Psoas muscle (tissue), 8 donors: Measurements from ENCODE around the gene ADCY5. TPM values are rescaled to one million over a fixed set of nuclear protein-coding genes. Genes with fewer than 3 reads are reported as not detected.
A peak's percentile ranks its signal among the peaks of the same experiment; 100 is the strongest.

Experiments
- ATAC-seq, 4 donors: fragments of 200-7000 bp; cut with Tn5 transposase; one replicate each; pipeline ENCODE4 v1.9.1; 2020; ENCODE audit warnings: moderate library complexity in 3 of 4, mild to moderate bottlenecking in 2 of 4
- DNase-seq, 2 donors: peaks; one replicate each; pipeline ENCODE4 v3.0.0-alpha.2; 2020
- H3K27ac ChIP-seq: fragments of 200-600 bp; one replicate; pipeline ENCODE4 v1.8.0; 2022
- H3K27me3 ChIP-seq, 3 donors: fragments of 200-600 bp in 1 of 3; one replicate each; pipeline versions ENCODE4 v1.6.1 to v1.8.0; 2013 to 2022; ENCODE audit warnings: low read length in 2 of 3, mild to moderate bottlenecking in 2 of 3, moderate library complexity in 1 of 3; ENCODE audit not compliant: insufficient read depth in 3 of 3
- H3K36me3 ChIP-seq, 2 donors: fragments of 200-600 bp in 1 of 2; one replicate each; pipeline versions ENCODE4 v1.6.1 to v1.8.0; 2013 to 2022; ENCODE audit warnings: low read depth in 1 of 2, mild to moderate bottlenecking in 1 of 2, moderate library complexity in 1 of 2; ENCODE audit not compliant: insufficient read depth in 1 of 2
- H3K4me1 ChIP-seq: fragments of 200-600 bp; one replicate; pipeline ENCODE4 v1.8.0; 2022
- H3K4me3 ChIP-seq: fragments of 200-600 bp; one replicate; pipeline ENCODE4 v1.8.0; 2022; ENCODE audit warnings: mild to moderate bottlenecking
- H3K9me3 ChIP-seq: fragments of 200-600 bp; one replicate; pipeline ENCODE4 v1.8.0; 2022
- CTCF ChIP-seq: fragments of 200-600 bp; IDR thresholded peaks from one replicate; pipeline ENCODE4 v1.8.0; 2022; ENCODE audit warnings: antibody characterized with exemption
- WGBS, 3 donors: extraction: QIAGEN DNeasy Blood & Tissue Kit; methylation state at CpG; one replicate each; pipeline versions ENCODE4 v1.1.6 to v1.1.7; 2013; 5-methylcytosine and 5-hydroxymethylcytosine counted together
- intact Hi-C, 2 donors: fragments of 100-400 bp; cut with DNase I; formaldehyde crosslinking; loops; one replicate each; pipeline versions ENCODE4 v1.11.0 to v1.14.2; 2022
- polyA plus RNA-seq, 3 donors: library from polyadenylated mRNA; stranded (reverse); fragments of 200-250 nt; gene quantifications; one replicate each; pipeline ENCODE4 v1.2.3, GENCODE V29; 2013
- total RNA-seq, 4 donors: library from RNA; stranded (reverse); fragmentation: NEBNext Ultra II Directional in 2 of 4; extraction: Animal tissue kit (Norgen Biotek cat#: 25700) in 2 of 4; gene quantifications; one replicate each; pipeline versions ENCODE4 v1.2.1 to v1.2.4, GENCODE V29; 2021 to 2023
- donor health status: healthy with polysubstance abuse.
- donor health status: DM: no; HTN: no; CAD: no; lungs with moderate emphysema.
- donor health status: Bipolar disorder and iron deficiency.
- donor health status: healthy.
- donor health status: DM: yes; HTN: yes; CAD: no.
- donor health status: DM: no; HTN: no; CAD: no.
- donor health status: DM: no; HTN: no; CAD: no.
- donor health status: DM: yes; HTN: yes; CAD: no.

The ADCY5 gene
- total and polyA plus RNA-seq, 7 donors: 1.0 to 4.4 (median 1.6) TPM

GRCh38 chr3:123315271-123315595, 133.7 kb downstream of the ADCY5 start:
- Histone ChIP-seq H3K4me3 (no peak overlapping the region), H3K27ac (no peak overlapping the region), H3K9me3 (no peaks in the 10 kb centered on the region), H3K36me3 (no peaks in the 10 kb centered on the region), H3K4me1 (no peaks in the 10 kb centered on the region), H3K27me3 (peaks cover 0 to 27% (median 0%) of the 10 kb centered on the region in 3 donors)
- intact Hi-C loops: no loop called here
- WGBS, 3 donors: 27 to 35% (median 27%) methylated on average over 4 of the region's 4 CpGs
- TF ChIP-seq CTCF: no peak
- DNase-seq (no peak), ATAC-seq (no peak)

DNA sequence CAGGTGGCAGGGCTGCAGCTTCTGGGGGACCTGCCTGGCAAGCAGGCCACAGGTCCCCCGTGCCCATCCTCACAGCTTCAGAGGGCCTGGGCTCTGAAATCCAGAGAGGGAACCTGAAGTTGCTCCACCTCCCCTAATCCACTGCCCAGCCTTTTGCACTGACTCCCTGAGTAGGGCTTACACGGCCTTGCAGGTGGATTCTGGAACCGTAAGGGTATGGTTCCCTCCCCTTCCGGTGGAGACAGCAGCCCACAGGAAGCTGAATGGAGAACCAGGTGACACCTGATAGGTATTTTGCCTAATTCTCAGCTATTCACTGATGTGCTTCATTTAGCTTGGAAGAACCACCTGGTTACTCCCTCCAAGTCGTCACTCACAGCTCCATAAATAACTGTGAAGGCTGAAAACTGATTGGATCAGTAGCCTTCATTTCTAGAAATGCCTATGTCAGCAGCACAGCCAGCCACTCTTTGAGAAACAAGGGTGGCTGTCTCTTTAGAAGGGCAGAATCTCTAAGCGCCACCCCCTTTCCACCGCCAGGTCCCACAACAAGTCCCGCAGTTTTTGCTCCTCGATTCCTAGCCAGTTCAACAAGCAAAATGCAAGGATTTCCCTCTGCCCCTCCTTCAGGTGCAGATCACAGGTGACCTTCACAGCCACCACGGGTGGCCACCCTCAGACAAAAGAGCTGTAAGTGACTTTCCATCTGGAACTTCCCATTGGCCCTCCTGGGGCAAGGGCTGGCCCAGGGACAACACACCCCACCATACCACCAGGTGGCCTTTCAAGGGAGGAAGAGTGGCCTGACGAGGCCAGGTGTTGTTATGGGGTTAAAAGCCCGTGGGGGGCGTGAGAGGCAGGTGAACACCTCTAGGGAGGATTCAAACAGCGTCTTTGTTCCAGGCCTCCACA, 134.3 kb downstream of the ADCY5 start:
- intact Hi-C loops: no loop called here
- peak in 1 of 2 donors; percentile 30 for DNase-seq
- ATAC-seq: no peak
- Histone ChIP-seq H3K4me1 (no peaks in the 10 kb centered on the region), H3K36me3 (no peaks in the 10 kb centered on the region), H3K4me3 (no peak overlapping the region), H3K27me3 (peaks cover 0 to 27% (median 0%) of the 10 kb centered on the region in 3 donors), H3K27ac (no peak overlapping the region), H3K9me3 (no peaks in the 10 kb centered on the region)
- TF ChIP-seq CTCF: no peak
- WGBS, 3 donors: 34 to 37% (median 37%) methylated on average over 14 of the region's 14 CpGs

- DNase-seq: peak in 1 of 2 donors; percentile 28
- 50 to 57% (median 55%) methylated on average over 5 of the region's 5 CpGs for WGBS, 3 donors
- Histone ChIP-seq H3K4me3 (no peak overlapping the region), H3K9me3 (no peaks in the 10 kb centered on the region), H3K36me3 (no peaks in the 10 kb centered on the region), H3K27me3 (peaks cover 0 to 27% (median 0%) of the 10 kb centered on the region in 3 donors), H3K4me1 (no peaks in the 10 kb centered on the region), H3K27ac (no peak overlapping the region)
- no peak for ATAC-seq
- intact Hi-C loops: no loop called here
- no peak for TF ChIP-seq CTCF
These were observed 135.0 kb downstream of the ADCY5 start for GRCh38 chr3:123313889-123314288.

DNA sequence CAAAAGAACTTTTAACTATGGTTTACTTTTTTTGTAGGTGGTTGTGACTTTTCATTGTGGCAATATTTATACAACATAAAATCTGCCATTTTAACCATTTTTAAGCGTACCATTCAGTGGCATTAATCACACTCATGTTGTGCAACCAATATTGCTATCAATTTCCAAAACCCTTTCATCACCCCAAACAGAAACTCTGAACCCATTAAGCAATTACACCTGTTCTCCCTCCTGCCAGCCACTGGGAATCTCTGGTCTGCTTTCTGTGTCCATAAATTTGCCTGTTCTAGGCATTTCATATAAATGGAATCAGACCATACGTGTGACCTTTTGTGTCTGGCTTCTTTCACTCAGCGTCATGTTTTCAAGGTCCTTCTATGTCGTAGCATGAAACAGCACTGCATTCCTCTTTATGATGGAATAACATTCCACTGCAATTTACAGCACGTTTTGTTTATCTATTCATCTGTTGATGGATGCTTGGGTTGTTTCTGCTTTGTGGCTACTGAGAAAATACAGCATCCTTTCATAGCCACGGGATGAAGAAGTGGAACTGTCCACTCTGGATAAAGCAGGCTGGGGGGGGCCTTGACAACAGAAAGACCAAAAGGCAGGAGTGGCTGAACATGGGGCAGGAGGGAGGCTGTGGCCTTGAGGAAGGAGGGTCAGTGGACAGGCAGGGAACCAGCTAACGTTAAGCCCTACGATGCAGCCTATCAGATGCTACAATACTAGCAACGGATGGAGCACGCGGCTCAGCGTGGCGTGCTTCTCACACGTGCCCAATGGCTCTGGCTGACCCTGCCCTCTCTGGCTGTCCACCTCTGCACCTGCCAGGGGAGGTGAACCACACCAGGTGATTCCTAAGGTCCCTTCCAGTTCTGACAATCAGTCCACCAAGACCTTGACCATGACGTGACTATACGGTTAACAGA, 136.3 kb downstream of the ADCY5 start:
- Histone ChIP-seq H3K36me3 (no peaks in the 10 kb centered on the region), H3K27ac (no peak overlapping the region), H3K4me3 (no peak overlapping the region), H3K27me3 (peaks cover 0 to 21% (median 0%) of the 10 kb centered on the region in 3 donors), H3K4me1 (no peaks in the 10 kb centered on the region), H3K9me3 (no peaks in the 10 kb centered on the region)
- TF ChIP-seq CTCF: no peak
- ATAC-seq (no peak), DNase-seq (no peak)
- intact Hi-C loops: no loop called here
- WGBS, 3 donors: 73 to 77% (median 76%) methylated on average over 16 of the region's 16 CpGs
